Suprapubic skin (tissue), 4 donors: Measurements from ENCODE around the gene WWOX.

Experiments used
- CTCF ChIP-seq, 2 donors: fragments of 200-600 bp in 1 of 2; fragments of 450-650 bp in 1 of 2; sonication (generic) in 1 of 2; IDR thresholded peaks; one replicate each; pipeline ENCODE4 v1.5.1; 2016 to 2019; ENCODE audit warnings: antibody characterized with exemption in 2 of 2, mild to moderate bottlenecking in 1 of 2, moderate library complexity in 1 of 2
- EP300 ChIP-seq: sonication (generic); formaldehyde crosslinking; IDR thresholded peaks from one replicate; pipeline ENCODE4 v1.6.1; 2017; ENCODE audit warnings: antibody characterized with exemption
- POLR2A ChIP-seq, 2 donors: fragments of 450-650 bp; IDR thresholded peaks; one replicate each; pipeline ENCODE4 v1.6.1; 2017; ENCODE audit warnings: antibody characterized with exemption in 2 of 2, mild to moderate bottlenecking in 2 of 2, moderate library complexity in 2 of 2
- POLR2AphosphoS5 ChIP-seq, 3 donors: sonication (generic); formaldehyde crosslinking; IDR thresholded peaks; one replicate each; pipeline ENCODE4 v1.6.1; 2017; ENCODE audit warnings: antibody characterized with exemption in 3 of 3

- TF ChIP-seq CTCF (IDR thresholded peaks at IDR 0.05) (no peak), POLR2A (IDR thresholded peaks at IDR 0.05) (no peak), EP300 (no peak), POLR2AphosphoS5 (IDR thresholded peaks at IDR 0.05) (no peak)
These were observed 283.7 kb downstream of the WWOX start for GRCh38 chr16:78383118-78383517.
